T47D (cell line): Measurements from ENCODE around the gene BCL2L13.

Experiments used
- DNase-seq, 2 experiments: peaks; one replicate each; pipeline versions ENCODE4 v3.0.0 to v3.0.0-alpha.2; 2011 to 2012; ENCODE audit warnings: low read depth in 1 of 2, low spot score in 1 of 2
- JUND ChIP-seq: IDR thresholded peaks from 2 replicates; pipeline ENCODE4 v1.6.1; 2012; ENCODE audit warnings: low read depth
- in situ Hi-C: cut with HindIII; loops from 2 replicates; pipeline ENCODE4 v1.10.0; 2016; ENCODE audit warnings: low sequenced_read_pairs, low pct_unique_long_range_greater_than_20kb

Gene BCL2L13

DNA sequence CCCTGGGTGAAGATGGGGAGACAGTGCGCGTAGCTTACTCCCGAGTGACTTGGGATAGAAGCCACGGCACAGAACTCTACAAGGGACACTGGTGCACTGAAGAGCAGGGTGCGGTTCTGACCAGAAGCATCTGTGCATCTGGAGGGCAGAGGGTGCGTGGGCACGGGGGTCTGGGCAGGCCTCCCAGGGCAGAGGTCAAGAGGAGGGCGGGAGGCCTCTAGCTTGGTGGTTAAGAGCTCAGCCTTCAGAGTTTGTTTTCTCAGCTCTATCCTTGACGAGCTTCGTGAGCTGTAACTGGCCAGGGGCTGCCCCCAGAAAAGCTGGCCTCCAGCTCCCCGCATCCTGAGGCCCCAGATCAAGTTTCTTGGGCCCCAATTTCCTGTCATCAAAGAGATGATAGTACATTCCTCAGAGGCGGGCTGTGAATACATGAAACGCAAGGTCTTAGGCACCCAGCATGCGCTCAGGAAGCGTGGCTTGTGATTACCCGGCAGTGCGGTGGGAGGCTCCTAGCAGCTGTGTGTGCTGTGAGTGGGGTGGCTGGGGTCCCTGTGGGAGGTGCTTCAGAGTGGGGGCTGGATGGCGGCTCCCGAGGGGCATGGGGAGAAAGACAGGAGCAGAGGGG, 141.7 kb downstream of the BCL2L13 start:
- no peak for DNase-seq
- no peak for TF ChIP-seq JUND
- in situ Hi-C loops = no loop called here
